H7 (cell line): ENCODE data around the gene UBAC2. TPM values are rescaled to one million over a fixed set of nuclear protein-coding genes. Genes with fewer than 3 reads are reported as not detected.

Source experiments
- DNase-seq: peaks from one replicate; pipeline ENCODE4 v3.0.0; 2012
- H3K27me3 ChIP-seq: 2 replicates; pipeline ENCODE4 v1.6.0; 2011; ENCODE audit warnings: mild to moderate bottlenecking, low read length; ENCODE audit not compliant: control insufficient read depth, insufficient read depth
- H3K36me3 ChIP-seq: replicated peaks from 2 replicates; pipeline ENCODE4 v1.5.1; 2011; ENCODE audit warnings: low read length; ENCODE audit not compliant: control insufficient read depth, insufficient read depth
- H3K4me3 ChIP-seq: 2 replicates; pipeline ENCODE4 v1.5.1; 2011; ENCODE audit warnings: low read depth, mild to moderate bottlenecking, control low read depth, low read length, moderate library complexity; ENCODE audit not compliant: insufficient read depth
- total RNA-seq: library from RNA; depleted of rRNA; stranded (reverse); fragments of >200 nt; shearing (Covaris generic); gene quantifications from 2 replicates; pipeline ENCODE4 v1.2.3, GENCODE V29; 2014

UBAC2 gene
- total RNA-seq, 1 experiment from 2014 or later = 56.9 TPM

DNA sequence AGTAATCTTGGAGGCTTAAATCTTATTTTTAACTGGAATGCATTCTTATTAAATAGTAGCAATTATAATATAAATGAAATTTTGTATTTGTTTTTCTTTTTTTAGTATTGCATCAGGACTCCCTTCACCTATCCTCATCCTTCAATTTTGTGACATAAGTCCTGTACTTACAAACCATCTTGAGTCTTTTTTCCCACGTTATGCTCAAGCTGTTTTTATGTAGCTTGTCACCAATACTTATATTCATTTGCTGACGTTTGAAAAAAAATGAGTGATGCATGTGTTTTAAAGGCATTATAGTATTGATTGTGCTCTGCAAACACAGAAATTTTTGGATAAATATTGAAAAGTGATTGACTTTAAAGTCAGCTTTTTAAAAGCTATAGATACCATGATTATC is 56.6 kb downstream of the UBAC2 start:
- DNase-seq = no peak
- Histone ChIP-seq H3K27me3 (no peaks in the 10 kb centered on the region), H3K36me3 (no peaks in the 10 kb centered on the region; the same call in 1 of the 2 replicates), H3K4me3 (no peak overlapping the region)

DNA sequence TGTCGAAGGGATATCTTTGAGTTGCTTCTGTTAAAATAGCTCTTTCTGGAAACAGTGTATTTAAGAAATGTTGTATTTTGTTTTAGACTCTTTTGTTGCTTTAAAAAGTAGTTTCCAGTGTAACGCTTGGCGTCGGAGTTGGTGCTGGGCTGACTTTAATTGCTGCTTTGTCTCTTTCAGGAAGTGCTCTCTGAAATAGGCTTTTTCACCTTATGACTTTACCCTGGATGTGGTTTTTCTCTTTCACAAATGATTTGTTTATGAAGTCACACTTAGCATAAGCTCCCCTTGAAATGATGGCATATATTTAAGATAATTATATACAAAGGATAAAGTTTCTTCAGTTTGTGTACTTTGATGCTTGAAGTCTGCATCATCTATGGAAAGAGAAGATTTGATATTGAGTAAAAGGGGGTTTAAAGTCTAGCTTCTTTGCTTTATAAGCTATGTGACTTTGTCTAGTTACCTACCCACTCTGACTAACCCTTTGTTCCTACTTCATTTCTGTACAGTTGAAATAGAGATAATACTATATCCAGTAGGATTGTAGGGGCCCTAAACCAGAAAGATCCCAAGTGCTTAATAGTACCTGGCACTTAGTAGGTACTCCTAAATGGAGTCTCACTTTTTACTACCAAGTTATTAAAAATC is 57.7 kb downstream of the UBAC2 start, which contains the start of gene GPR18:
GPR18 (minus strand) TSS at position 170 of the 651 bp plus-strand sequence. CDS start 2,507 bp downstream, outside the sequence.
- Histone ChIP-seq H3K27me3 (no peaks in the 10 kb centered on the region), H3K4me3 (no peak within 1 kb of the TSS), H3K36me3 (no peaks in the 10 kb centered on the region; the same call in 1 of the 2 replicates)
- DNase-seq = no peak

DNA sequence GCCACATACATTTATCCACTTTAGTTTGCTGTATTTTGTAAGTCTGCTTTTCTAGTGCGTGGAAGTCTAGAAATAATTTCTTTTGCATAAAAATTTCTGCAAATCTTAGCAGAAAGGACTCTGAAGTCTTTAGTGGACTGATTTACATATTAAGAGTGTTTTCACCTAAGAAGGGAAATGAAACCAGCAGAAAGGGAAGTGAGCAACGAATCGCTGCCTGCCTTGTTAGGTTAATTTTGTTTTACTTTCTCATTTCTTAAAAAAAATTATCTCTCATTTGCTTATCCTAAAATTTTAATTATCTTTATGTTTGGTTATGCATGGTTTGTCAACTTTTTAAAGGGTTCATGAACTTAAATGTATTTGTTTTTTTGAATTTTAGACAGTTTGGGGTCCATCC is 58.3 kb downstream of the UBAC2 start:
- Histone ChIP-seq H3K27me3 (no peaks in the 10 kb centered on the region), H3K4me3 (no peak overlapping the region), H3K36me3 (no peaks in the 10 kb centered on the region; the same call in 1 of the 2 replicates)
- DNase-seq = no peak

GRCh38 chr13:99260216-99260615 is 59.6 kb downstream of the UBAC2 start:
- no peaks in the 10 kb centered on the region for H3K27me3 ChIP-seq
- no peak for DNase-seq
- no peak overlapping the region for H3K4me3 ChIP-seq
- H3K36me3 ChIP-seq = no peaks in the 10 kb centered on the region; the same call in 1 of the 2 replicates

DNA sequence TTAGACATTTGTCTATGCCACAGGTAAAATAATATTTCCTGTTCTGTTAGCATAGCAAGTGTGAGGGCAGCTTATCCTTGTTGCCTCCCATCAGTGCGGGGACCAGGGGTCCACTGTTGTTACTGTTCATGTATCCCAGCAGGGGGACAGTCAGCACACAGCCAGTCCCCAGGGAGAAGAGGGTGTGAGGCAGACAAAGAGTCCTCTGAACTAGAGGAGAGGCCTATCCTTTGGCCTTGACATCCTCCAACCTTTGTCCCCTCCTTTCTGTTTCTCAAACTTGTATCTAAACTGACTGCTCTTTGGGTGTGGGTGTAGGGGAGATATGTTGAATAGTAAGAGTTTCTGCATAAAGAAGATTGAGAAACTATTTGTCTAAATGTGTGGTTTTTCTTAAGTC is 60.4 kb downstream of the UBAC2 start:
- no peaks in the 10 kb centered on the region for H3K27me3 ChIP-seq
- no peaks in the 10 kb centered on the region; the same call in 1 of the 2 replicates for H3K36me3 ChIP-seq
- no peak for DNase-seq
- H3K4me3 ChIP-seq = no peak overlapping the region

- H3K27me3 ChIP-seq = no peaks in the 10 kb centered on the region
- no peak overlapping the region for H3K4me3 ChIP-seq
- DNase-seq = no peak
- no peaks in the 10 kb centered on the region for H3K36me3 ChIP-seq
These were observed 62.6 kb downstream of the UBAC2 start for GRCh38 chr13:99263126-99263785.

- no peak for DNase-seq
- Histone ChIP-seq H3K27me3 (no peaks in the 10 kb centered on the region), H3K36me3 (no peaks in the 10 kb centered on the region), H3K4me3 (no peak overlapping the region)
These were observed 63.4 kb downstream of the UBAC2 start for GRCh38 chr13:99264051-99264450.

DNA sequence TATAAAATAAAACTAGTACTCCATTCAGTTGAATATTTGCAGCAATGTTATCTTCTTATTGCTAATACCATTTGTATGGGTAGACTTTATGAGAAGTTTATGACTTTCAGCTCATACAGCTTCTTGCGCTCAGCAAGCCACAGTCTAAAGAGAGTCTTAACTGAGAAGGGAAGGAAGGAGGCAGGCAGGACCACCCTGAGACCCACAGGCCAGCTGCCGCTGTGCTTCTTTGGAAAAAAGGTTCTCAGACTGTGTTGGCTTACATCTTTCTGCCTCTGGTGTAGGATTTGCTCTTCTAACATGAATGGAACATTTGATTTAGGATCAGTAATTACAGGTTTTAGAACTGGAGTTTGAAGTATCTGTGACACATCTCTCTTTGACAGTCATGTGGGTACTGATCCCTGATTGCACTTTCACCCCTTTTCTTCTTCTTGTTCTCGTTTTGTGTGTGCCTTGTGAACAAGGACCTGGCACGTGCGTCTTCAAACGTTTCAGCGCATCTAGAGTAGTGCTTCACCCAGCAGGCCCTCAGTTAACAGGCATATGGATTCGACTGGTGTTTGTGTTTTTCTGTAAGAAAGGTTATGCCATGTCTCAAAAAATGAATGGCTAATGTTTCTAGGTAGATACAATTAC is 64.6 kb downstream of the UBAC2 start:
- Histone ChIP-seq H3K36me3 (no peaks in the 10 kb centered on the region), H3K27me3 (no peaks in the 10 kb centered on the region), H3K4me3 (no peak overlapping the region)
- no peak for DNase-seq

DNA sequence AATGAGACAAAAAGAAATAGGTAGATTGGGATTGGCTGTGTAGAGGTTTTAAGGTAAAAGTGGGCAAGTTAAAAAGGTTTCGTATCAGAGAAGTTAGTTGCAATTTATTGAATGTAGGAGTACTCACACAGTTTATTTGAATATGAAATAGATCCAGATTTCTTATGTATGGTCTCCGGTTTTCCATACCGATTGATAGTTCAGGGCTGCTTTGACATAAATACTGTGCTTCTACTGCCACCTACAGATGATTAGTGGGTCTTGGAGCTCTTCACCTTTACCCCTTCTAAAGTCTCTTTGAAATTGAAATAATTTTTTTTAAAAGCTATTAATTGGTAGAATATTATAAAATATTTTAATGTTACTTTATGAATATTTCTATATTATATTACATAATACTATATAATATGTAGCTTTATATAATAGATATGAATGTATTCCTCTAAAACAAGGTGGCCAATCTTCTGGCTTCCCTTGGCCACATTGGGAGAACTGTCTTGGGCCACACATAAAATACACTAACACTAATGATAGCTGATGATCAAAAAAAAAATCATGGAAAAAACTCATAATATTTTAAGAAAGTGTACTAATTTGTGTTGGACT is 65.3 kb downstream of the UBAC2 start:
- peak; percentile 25 for DNase-seq
- Histone ChIP-seq H3K4me3 (no peak overlapping the region), H3K27me3 (no peaks in the 10 kb centered on the region), H3K36me3 (no peaks in the 10 kb centered on the region)

DNA sequence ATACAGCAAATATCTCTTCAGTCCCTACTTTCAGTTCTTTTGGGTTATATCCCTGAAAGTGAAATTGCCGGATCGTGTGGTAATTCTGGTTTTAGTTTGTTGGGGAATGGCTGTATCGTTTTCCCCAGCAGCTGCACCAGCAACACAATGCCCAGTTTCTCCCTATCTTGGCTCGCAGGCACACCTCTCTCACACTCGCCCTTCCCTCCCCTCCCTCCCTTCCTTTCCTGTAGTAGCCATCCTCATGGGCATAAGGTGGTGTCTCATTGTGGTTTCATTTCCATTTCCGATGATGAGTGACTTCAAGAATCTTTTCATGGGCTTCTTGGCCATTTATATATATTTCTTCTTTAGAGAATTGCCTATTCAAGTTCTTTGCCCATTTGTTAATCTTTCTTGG is 66.2 kb downstream of the UBAC2 start:
- H3K4me3 ChIP-seq = no peak overlapping the region
- no peaks in the 10 kb centered on the region for H3K27me3 ChIP-seq
- DNase-seq = no peak
- no peaks in the 10 kb centered on the region for H3K36me3 ChIP-seq

DNA sequence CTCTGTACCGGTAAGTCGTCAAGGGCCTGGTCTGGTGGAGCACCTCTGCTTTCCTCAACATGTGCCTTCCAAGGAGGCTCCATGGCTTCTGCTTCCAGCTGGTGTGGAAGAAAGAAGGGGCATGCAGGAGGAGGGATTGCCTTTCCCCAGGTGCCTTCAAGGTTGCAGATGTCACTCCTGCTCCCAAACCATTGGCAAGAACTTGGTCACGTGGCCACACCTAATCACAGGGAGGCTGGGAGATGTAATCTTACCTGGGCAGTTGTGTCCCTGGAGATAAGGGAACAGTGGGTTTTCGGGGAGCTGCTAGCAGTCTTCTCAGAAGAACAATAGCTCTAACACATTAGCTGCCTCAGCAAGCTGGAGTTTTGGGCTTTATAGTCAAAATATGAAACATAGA is 67.3 kb downstream of the UBAC2 start:
- no peak for DNase-seq
- Histone ChIP-seq H3K27me3 (no peaks in the 10 kb centered on the region), H3K36me3 (no peaks in the 10 kb centered on the region), H3K4me3 (no peak overlapping the region)

- H3K27me3 ChIP-seq = no peaks in the 10 kb centered on the region
- no peak for DNase-seq
- no peak overlapping the region for H3K4me3 ChIP-seq
- H3K36me3 ChIP-seq = no peaks in the 10 kb centered on the region
These were observed 68.2 kb downstream of the UBAC2 start for GRCh38 chr13:99268822-99269221.

- no peaks in the 10 kb centered on the region for H3K27me3 ChIP-seq
- H3K4me3 ChIP-seq = no peak overlapping the region
- DNase-seq = no peak
- H3K36me3 ChIP-seq = no peaks in the 10 kb centered on the region
These were observed 69.1 kb downstream of the UBAC2 start for GRCh38 chr13:99269627-99270241.

DNA sequence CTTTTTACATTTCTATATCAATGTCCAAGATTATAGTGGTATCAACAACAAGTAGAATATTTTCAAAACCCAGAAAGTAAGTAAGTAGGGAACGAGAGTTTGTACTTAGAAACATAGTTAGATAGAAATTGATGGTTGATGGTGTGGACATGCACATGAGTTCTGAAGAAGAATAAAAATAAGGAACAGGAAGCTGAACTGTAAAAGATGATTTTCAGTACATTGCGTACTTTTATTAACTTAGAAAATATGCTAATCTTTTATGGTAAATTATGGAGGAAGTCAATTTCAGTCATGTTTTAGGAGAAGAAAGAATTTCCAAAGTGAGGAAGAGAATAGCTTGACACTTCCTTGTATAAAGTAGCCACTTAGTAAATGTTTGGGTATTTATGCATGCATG is 69.9 kb downstream of the UBAC2 start:
- Histone ChIP-seq H3K4me3 (no peak overlapping the region), H3K27me3 (no peaks in the 10 kb centered on the region), H3K36me3 (no peaks in the 10 kb centered on the region)
- DNase-seq = no peak
